ENCODE measurements around the gene CYTH4.

CYTH4 gene

DNA sequence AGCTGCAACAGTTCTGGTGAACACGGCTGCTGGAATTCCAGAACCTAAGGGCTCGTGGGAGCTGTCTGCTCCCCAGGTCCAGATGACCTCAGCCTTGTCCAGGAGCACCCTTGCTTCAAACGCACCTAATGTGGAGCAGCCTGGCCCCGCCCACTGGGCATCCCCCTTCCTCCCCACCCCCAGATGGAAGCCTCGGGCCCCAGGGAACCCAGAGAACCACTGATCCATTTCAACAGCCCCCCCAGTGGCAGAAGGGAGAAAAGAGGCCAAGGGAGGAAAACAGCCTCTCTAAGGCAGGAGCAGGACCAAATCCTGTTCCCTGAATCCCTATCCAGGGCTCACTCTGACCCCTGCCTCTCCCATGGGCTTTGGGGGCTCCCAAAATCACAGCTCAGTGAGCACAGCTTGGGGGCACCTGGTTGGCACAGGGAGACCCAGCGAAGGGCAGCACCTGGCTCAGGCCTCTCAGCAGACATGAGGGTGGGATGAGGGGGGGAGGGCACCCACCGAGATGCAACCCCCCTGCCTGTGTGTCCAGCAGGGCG, 1.2 kb downstream of the CYTH4 start:
- H4K5ac ChIP-seq (ENCODE audit: low read length) = no peak overlapping the region
- H3K27me3 ChIP-seq (ENCODE audit: insufficient read depth, low read length, poor library complexity) = no peaks in the 10 kb centered on the region
- no peaks in the 10 kb centered on the region for H3K79me1 ChIP-seq (ENCODE audit: low read length)
- H2BK120ac ChIP-seq (ENCODE audit: low read depth, low read length) = no peak overlapping the region
- no peak overlapping the region for H3K4me3 ChIP-seq (ENCODE audit: low read length)
- no peak overlapping the region for H3K23ac ChIP-seq (ENCODE audit: low read length)
- no peaks in the 10 kb centered on the region for H3K79me2 ChIP-seq (ENCODE audit: control insufficient read depth, insufficient read depth, low read length)
- no peak overlapping the region for H2BK15ac ChIP-seq (replicated peaks; ENCODE audit: low read depth)
- H3K27ac ChIP-seq (ENCODE audit: low read depth, low read length) = no peak overlapping the region
- H2AK5ac ChIP-seq (ENCODE audit: low read length) = no peak overlapping the region
- H4K8ac ChIP-seq (ENCODE audit: low read depth, low read length) = no peak overlapping the region
- no peak overlapping the region for H3K18ac ChIP-seq (ENCODE audit: low read length)
- H3K56ac ChIP-seq (ENCODE audit: low read length) = no peak overlapping the region
- no peak overlapping the region for H3K9ac ChIP-seq (ENCODE audit: low read length)
- no peak overlapping the region for H2BK5ac ChIP-seq (ENCODE audit: low read length)
- H3K4me2 ChIP-seq (ENCODE audit: low read length) = no peak overlapping the region
- H3K36me3 ChIP-seq (ENCODE audit: control insufficient read depth, insufficient read depth, low read length) = no peaks in the 10 kb centered on the region
- H3K4ac ChIP-seq (ENCODE audit: low read depth, low read length) = no peak overlapping the region
- H3K4me1 ChIP-seq (ENCODE audit: control insufficient read depth, low read depth, low read length) = no peaks in the 10 kb centered on the region
- no CpG with 5 or more reads among the region's 8 CpGs for WGBS (ENCODE audit: extremely low coverage, insufficient coverage, low lambda C conversion rate)
- DNase-seq = peak; percentile 54

DNA sequence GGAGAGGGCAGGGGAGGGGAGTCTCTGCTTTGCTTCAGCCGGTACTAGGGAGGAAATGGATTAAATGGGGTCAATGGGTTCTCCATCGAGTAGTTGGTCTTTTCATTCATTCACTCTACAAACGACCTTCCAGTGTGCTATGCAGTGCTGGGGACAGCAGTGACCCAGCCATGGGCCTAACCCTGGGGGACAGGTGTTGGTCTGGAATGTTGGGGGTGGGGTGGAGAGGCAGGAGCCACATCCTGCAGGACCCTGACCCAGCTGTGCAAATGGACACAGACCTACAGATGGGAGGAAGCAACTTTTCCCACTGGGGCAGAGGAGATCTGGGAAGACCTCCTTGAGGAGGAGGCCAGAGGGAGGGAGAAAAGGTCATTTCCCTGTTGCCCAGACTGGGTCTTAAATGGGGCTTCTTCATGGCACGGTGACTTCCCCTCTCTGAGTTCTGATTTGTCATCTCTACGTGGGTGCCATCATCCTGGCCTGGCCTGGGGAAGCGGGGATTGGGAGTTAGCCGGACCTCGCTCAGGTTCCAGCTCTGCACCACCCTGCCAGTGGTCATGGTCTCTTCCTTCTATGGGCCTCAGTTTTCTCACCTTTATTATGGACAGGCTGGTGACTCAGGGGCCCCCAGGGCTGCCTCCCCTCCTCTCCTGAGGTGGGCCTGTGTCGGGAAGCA, 2.0 kb downstream of the CYTH4 start:
- no peak for DNase-seq
- H3K18ac ChIP-seq (ENCODE audit: low read length) = no peak overlapping the region

DNA sequence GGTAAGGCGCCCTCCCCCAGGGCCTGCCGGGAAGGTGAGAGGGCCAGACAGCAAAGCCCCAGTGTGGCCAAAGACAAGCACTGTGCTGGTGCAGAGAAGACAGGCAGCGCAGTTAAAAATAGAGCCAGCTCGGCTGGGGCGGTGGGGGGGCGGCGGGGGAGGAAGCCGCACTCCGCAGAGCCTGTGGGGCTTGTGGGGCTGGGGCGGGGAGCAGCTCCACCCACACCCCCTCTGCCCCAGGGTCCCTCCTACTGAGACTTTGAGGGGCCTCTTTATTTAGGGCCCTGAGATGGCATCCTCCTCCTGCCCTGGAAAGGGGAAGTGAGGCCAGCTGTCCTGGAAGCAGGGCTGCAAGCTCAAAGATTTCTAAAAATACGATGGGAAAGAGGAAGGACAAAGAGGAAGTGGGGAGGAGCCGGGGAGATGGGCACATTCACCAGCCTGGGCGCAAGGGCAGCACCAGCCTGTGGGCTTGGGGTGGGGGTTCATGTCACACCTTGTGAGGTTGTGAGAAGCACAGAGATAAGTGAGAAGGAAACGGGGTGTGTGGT, 2.6 kb downstream of the CYTH4 start:
- Histone ChIP-seq H3K27ac (ENCODE audit: low read depth, low read length) (no peak overlapping the region), H2AK5ac (ENCODE audit: low read length) (no peak overlapping the region), H2BK120ac (ENCODE audit: low read depth, low read length) (no peak overlapping the region), H3K9ac (ENCODE audit: low read length) (no peak overlapping the region), H3K4me1 (ENCODE audit: control insufficient read depth, low read depth, low read length) (no peaks in the 10 kb centered on the region), H3K79me1 (ENCODE audit: low read length) (no peaks in the 10 kb centered on the region), H3K36me3 (ENCODE audit: control insufficient read depth, insufficient read depth, low read length) (no peaks in the 10 kb centered on the region), H4K5ac (ENCODE audit: low read length) (no peak overlapping the region), H2BK5ac (ENCODE audit: low read length) (no peak overlapping the region), H2BK15ac (replicated peaks; ENCODE audit: low read depth) (no peak overlapping the region), H4K8ac (ENCODE audit: low read depth, low read length) (no peak overlapping the region), H3K79me2 (ENCODE audit: control insufficient read depth, insufficient read depth, low read length) (no peaks in the 10 kb centered on the region), H3K56ac (ENCODE audit: low read length) (peak overlapping the region; percentile 42), H3K23ac (ENCODE audit: low read length) (no peak overlapping the region), H3K18ac (ENCODE audit: low read length) (no peak overlapping the region), H3K4ac (ENCODE audit: low read depth, low read length) (no peak overlapping the region), H3K27me3 (ENCODE audit: insufficient read depth, low read length, poor library complexity) (no peaks in the 10 kb centered on the region), H3K4me3 (ENCODE audit: low read length) (no peak overlapping the region), H3K4me2 (ENCODE audit: low read length) (no peak overlapping the region)
- DNase-seq = no peak
- no CpG with 5 or more reads among the region's 14 CpGs for WGBS (ENCODE audit: extremely low coverage, insufficient coverage, low lambda C conversion rate)

More for the DNA sequence above, 2.0 kb downstream of the CYTH4 start:
- Histone ChIP-seq H3K4me3 (ENCODE audit: low read length) (no peak overlapping the region), H3K79me1 (ENCODE audit: low read length) (no peaks in the 10 kb centered on the region), H3K4me2 (ENCODE audit: low read length) (no peak overlapping the region), H2BK120ac (ENCODE audit: low read depth, low read length) (no peak overlapping the region), H4K8ac (ENCODE audit: low read depth, low read length) (no peak overlapping the region), H3K9ac (ENCODE audit: low read length) (no peak overlapping the region), H2AK5ac (ENCODE audit: low read length) (no peak overlapping the region), H4K5ac (ENCODE audit: low read length) (no peak overlapping the region), H3K36me3 (ENCODE audit: control insufficient read depth, insufficient read depth, low read length) (no peaks in the 10 kb centered on the region), H2BK15ac (replicated peaks; ENCODE audit: low read depth) (no peak overlapping the region), H3K27ac (ENCODE audit: low read depth, low read length) (no peak overlapping the region), H3K79me2 (ENCODE audit: control insufficient read depth, insufficient read depth, low read length) (no peaks in the 10 kb centered on the region), H2BK5ac (ENCODE audit: low read length) (no peak overlapping the region), H3K4me1 (ENCODE audit: control insufficient read depth, low read depth, low read length) (no peaks in the 10 kb centered on the region), H3K4ac (ENCODE audit: low read depth, low read length) (no peak overlapping the region), H3K56ac (ENCODE audit: low read length) (no peak overlapping the region), H3K27me3 (ENCODE audit: insufficient read depth, low read length, poor library complexity) (no peaks in the 10 kb centered on the region), H3K23ac (ENCODE audit: low read length) (no peak overlapping the region)
- WGBS (ENCODE audit: extremely low coverage, insufficient coverage, low lambda C conversion rate) = no CpG with 5 or more reads among the region's 9 CpGs

DNA sequence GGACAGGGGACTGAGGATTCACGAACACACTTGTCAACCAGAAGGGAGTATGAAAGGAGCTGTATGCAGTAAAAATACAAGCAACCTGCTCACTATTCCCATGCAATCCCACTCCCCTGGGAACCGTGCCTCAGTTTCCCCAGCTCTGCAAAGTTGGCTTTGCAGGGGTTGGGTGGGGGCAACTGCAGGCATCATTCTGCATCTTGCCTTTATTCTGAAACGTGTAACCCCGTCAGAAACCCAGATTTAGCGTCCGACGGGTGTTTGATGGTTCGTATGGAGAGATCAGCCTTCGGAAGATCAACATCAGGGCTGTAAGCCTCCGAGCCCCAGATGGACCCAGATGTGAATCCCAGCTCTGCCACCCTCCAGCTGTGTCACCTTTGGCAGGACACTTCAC, 3.6 kb downstream of the CYTH4 start:
- Histone ChIP-seq H2AK5ac (ENCODE audit: low read length) (no peak overlapping the region), H2BK5ac (ENCODE audit: low read length) (no peak overlapping the region), H3K4ac (ENCODE audit: low read depth, low read length) (no peak overlapping the region), H4K5ac (ENCODE audit: low read length) (no peak overlapping the region), H3K4me3 (ENCODE audit: low read length) (no peak overlapping the region), H3K4me1 (ENCODE audit: control insufficient read depth, low read depth, low read length) (no peaks in the 10 kb centered on the region), H3K79me2 (ENCODE audit: control insufficient read depth, insufficient read depth, low read length) (no peaks in the 10 kb centered on the region), H3K36me3 (ENCODE audit: control insufficient read depth, insufficient read depth, low read length) (no peaks in the 10 kb centered on the region), H3K27ac (ENCODE audit: low read depth, low read length) (no peak overlapping the region), H3K9ac (ENCODE audit: low read length) (no peak overlapping the region), H3K23ac (ENCODE audit: low read length) (no peak overlapping the region), H3K27me3 (ENCODE audit: insufficient read depth, low read length, poor library complexity) (no peaks in the 10 kb centered on the region), H3K4me2 (ENCODE audit: low read length) (no peak overlapping the region), H3K79me1 (ENCODE audit: low read length) (no peaks in the 10 kb centered on the region), H2BK120ac (ENCODE audit: low read depth, low read length) (no peak overlapping the region), H3K56ac (ENCODE audit: low read length) (no peak overlapping the region), H3K18ac (ENCODE audit: low read length) (no peak overlapping the region), H2BK15ac (replicated peaks; ENCODE audit: low read depth) (no peak overlapping the region), H4K8ac (ENCODE audit: low read depth, low read length) (no peak overlapping the region)
- no peak for DNase-seq
- no CpG with 5 or more reads among the region's 10 CpGs for WGBS (ENCODE audit: extremely low coverage, insufficient coverage, low lambda C conversion rate)

DNA sequence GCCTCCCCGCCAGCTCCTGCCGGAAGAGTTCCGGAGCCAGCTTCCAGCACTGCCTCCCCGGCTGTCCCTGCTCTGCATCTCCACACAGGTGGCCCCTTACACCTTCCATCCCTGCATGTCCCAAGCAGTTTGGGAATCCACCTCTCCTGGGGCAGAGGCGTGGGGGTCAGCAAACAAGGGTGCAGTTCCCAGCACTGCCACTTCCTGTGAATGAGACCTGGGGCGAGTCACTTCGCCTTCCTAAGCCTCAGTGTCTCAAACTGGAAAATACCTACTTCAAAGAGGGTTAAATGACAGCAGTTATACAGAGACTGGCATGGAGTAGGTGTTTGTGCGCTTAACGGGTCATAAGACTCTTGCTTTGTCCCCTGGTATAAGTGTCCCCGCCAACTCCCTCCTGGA, 5.2 kb downstream of the CYTH4 start:
- WGBS (ENCODE audit: extremely low coverage, insufficient coverage, low lambda C conversion rate) = no CpG with 5 or more reads among the region's 10 CpGs
- H3K36me3 ChIP-seq (ENCODE audit: control insufficient read depth, insufficient read depth, low read length) = no peaks in the 10 kb centered on the region
- H3K79me2 ChIP-seq (ENCODE audit: control insufficient read depth, insufficient read depth, low read length) = no peaks in the 10 kb centered on the region

More for the DNA sequence above, 5.2 kb downstream of the CYTH4 start:
- no peak overlapping the region for H3K56ac ChIP-seq (ENCODE audit: low read length)
- no peak overlapping the region for H3K18ac ChIP-seq (ENCODE audit: low read length)
- H3K27ac ChIP-seq (ENCODE audit: low read depth, low read length) = no peak overlapping the region
- H3K4me2 ChIP-seq (ENCODE audit: low read length) = no peak overlapping the region
- no peak overlapping the region for H3K4ac ChIP-seq (ENCODE audit: low read depth, low read length)
- H3K4me3 ChIP-seq (ENCODE audit: low read length) = no peak overlapping the region
- H3K23ac ChIP-seq (ENCODE audit: low read length) = no peak overlapping the region
- H3K79me1 ChIP-seq (ENCODE audit: low read length) = no peaks in the 10 kb centered on the region
- no peak overlapping the region for H4K8ac ChIP-seq (ENCODE audit: low read depth, low read length)
- H2BK15ac ChIP-seq (replicated peaks; ENCODE audit: low read depth) = no peak overlapping the region
- H3K27me3 ChIP-seq (ENCODE audit: insufficient read depth, low read length, poor library complexity) = no peaks in the 10 kb centered on the region
- no peak overlapping the region for H2BK5ac ChIP-seq (ENCODE audit: low read length)
- no peak overlapping the region for H3K9ac ChIP-seq (ENCODE audit: low read length)
- H4K5ac ChIP-seq (ENCODE audit: low read length) = no peak overlapping the region
- no peak for DNase-seq
- no peaks in the 10 kb centered on the region for H3K4me1 ChIP-seq (ENCODE audit: control insufficient read depth, low read depth, low read length)
- no peak overlapping the region for H2AK5ac ChIP-seq (ENCODE audit: low read length)
- H2BK120ac ChIP-seq (ENCODE audit: low read depth, low read length) = no peak overlapping the region
